ENCODE results near the gene PCSK5. TPM values are rescaled to one million over a fixed set of nuclear protein-coding genes. Genes with fewer than 3 reads are reported as not detected.

Gene PCSK5
- total RNA-seq, 6 experiments from 2014 or later: 1.4 to 5.8 (median 3.5) TPM

- DNase-seq: no peak
- Histone ChIP-seq H3K9me3 (no peaks in the 10 kb centered on the region), H3K4me1 (no peaks in the 10 kb centered on the region), H3K4me3 (no peak overlapping the region), H3K27ac (no peak overlapping the region), H3K36me3 (no peaks in the 10 kb centered on the region), H3K27me3 (no peaks in the 10 kb centered on the region)
- WGBS (ENCODE audit: insufficient coverage, low coverage, low lambda C conversion rate, missing lambda C conversion rate): 83% methylated on average over 1 of the region's 1 CpG
- ATAC-seq: no peak
- intact Hi-C loops (cut with DNase I): no loop called here
- TF ChIP-seq POLR2A (IDR thresholded peaks at IDR 0.05): no peak
- no peak for TF ChIP-seq CTCF (IDR thresholded peaks at IDR 0.05)
Observed at GRCh38 chr9:75938946-75939345, 48.5 kb downstream of the PCSK5 start.

- TF ChIP-seq POLR2A (IDR thresholded peaks at IDR 0.05) (no peak), CTCF (IDR thresholded peaks at IDR 0.05) (no peak)
- DNase-seq (no peak), ATAC-seq (no peak)
- intact Hi-C loops (cut with DNase I): no loop called here
- Histone ChIP-seq H3K27me3 (no peaks in the 10 kb centered on the region), H3K36me3 (no peaks in the 10 kb centered on the region), H3K9me3 (no peaks in the 10 kb centered on the region), H3K4me3 (no peak overlapping the region), H3K27ac (no peak overlapping the region), H3K4me1 (no peaks in the 10 kb centered on the region)
- 89% methylated on average over 6 of the region's 7 CpGs for WGBS (ENCODE audit: insufficient coverage, low coverage, low lambda C conversion rate, missing lambda C conversion rate)
Observed at GRCh38 chr9:75939536-75940111, 49.2 kb downstream of the PCSK5 start.

- intact Hi-C loops (cut with DNase I): no loop called here
- no peak overlapping the region for H3K27ac ChIP-seq
- H3K9me3 ChIP-seq: no peaks in the 10 kb centered on the region
- DNase-seq: no peak
- H3K36me3 ChIP-seq: no peaks in the 10 kb centered on the region
- no peaks in the 10 kb centered on the region for H3K4me1 ChIP-seq
- H3K27me3 ChIP-seq: no peaks in the 10 kb centered on the region
- TF ChIP-seq POLR2A (IDR thresholded peaks at IDR 0.05): no peak
- no peak for TF ChIP-seq CTCF (IDR thresholded peaks at IDR 0.05)
- no peak for ATAC-seq
- WGBS (ENCODE audit: insufficient coverage, low coverage, low lambda C conversion rate, missing lambda C conversion rate): 90% methylated on average over 7 of the region's 7 CpGs
- no peak overlapping the region for H3K4me3 ChIP-seq
Observed at GRCh38 chr9:75941066-75941465, 50.6 kb downstream of the PCSK5 start.

- H3K27ac ChIP-seq: no peak overlapping the region
- DNase-seq (no peak), ATAC-seq (no peak)
- no peak overlapping the region for H3K4me3 ChIP-seq
- intact Hi-C loops (cut with DNase I): no loop called here
- TF ChIP-seq POLR2A (IDR thresholded peaks at IDR 0.05): no peak
- no peak for TF ChIP-seq CTCF (IDR thresholded peaks at IDR 0.05)
- no peaks in the 10 kb centered on the region for H3K36me3 ChIP-seq
- no peaks in the 10 kb centered on the region for H3K9me3 ChIP-seq
- H3K27me3 ChIP-seq: no peaks in the 10 kb centered on the region
- H3K4me1 ChIP-seq: no peaks in the 10 kb centered on the region
- 89% methylated on average over 14 of the region's 16 CpGs for WGBS (ENCODE audit: insufficient coverage, low coverage, low lambda C conversion rate, missing lambda C conversion rate)
Observed at GRCh38 chr9:75941577-75942311, 51.3 kb downstream of the PCSK5 start.

Data from right lobe of liver (tissue), 6 donors.